ENCODE data around the gene LPIN1. TPM values are rescaled to one million over a fixed set of nuclear protein-coding genes. Genes with fewer than 3 reads are reported as not detected.

LPIN1 gene
- total RNA-seq, 2 experiments from 2014 or later: 115 to 128 TPM

- no peak overlapping the region for H3K27ac Mint-ChIP-seq
- ATAC-seq (ENCODE audit: poor library complexity): no peak
- no peaks in the 10 kb centered on the region for H3K4me1 ChIP-seq (ENCODE audit: insufficient read depth, low read length)
- no peak for DNase-seq
- ChIA-PET POLR2A (interaction anchor here (0.7 kb wide), 1 partner anchor 60 kb away, joined by 3 read pairs; no protein-coding TSS in a partner anchor), CTCF (no interaction called here)
- no peak overlapping the region for H3K4me3 Mint-ChIP-seq
- H3K36me3 ChIP-seq (ENCODE audit: insufficient read depth, low read length): peaks cover 90% of the 10 kb centered on the region
- no peaks in the 10 kb centered on the region for H3K9me3 Mint-ChIP-seq
- H3K27me3 Mint-ChIP-seq: no peaks in the 10 kb centered on the region
- no peaks in the 10 kb centered on the region for H3K4me1 Mint-ChIP-seq (ENCODE audit: low read depth)
- no peak overlapping the region for H3K27ac ChIP-seq (ENCODE audit: low read depth in 1 of 2, low read length in 2 of 2)
- peaks cover 99% of the 10 kb centered on the region for H3K36me3 Mint-ChIP-seq (ENCODE audit: low read depth)
- intact Hi-C loops (cut with DNase I, micrococcal nuclease): no loop called here
- H3K27me3 ChIP-seq (ENCODE audit: control insufficient read depth in 1 of 2, insufficient read depth in 2 of 2, low read length in 2 of 2): no peaks in the 10 kb centered on the region
- TF ChIP-seq CTCF (IDR thresholded peaks at IDR 0.05): no peak
- no peak overlapping the region for H3K4me3 ChIP-seq (ENCODE audit: low read length)
- H3K9me3 ChIP-seq (ENCODE audit: control insufficient read depth in 1 of 2, insufficient read depth in 1 of 2, low read length in 2 of 2): no peaks in the 10 kb centered on the region
Measured at GRCh38 chr2:11798701-11799435, 52.4 kb downstream of the LPIN1 start.

- Mint-ChIP-seq H3K4me1 (ENCODE audit: low read depth) (no peaks in the 10 kb centered on the region), H3K4me3 (no peak overlapping the region), H3K36me3 (ENCODE audit: low read depth) (peaks cover 99% of the 10 kb centered on the region), H3K27ac (no peak overlapping the region), H3K27me3 (no peaks in the 10 kb centered on the region), H3K9me3 (no peaks in the 10 kb centered on the region)
- Histone ChIP-seq H3K4me3 (ENCODE audit: low read length) (no peak overlapping the region), H3K27ac (ENCODE audit: low read depth in 1 of 2, low read length in 2 of 2) (no peak overlapping the region), H3K9me3 (ENCODE audit: control insufficient read depth in 1 of 2, insufficient read depth in 1 of 2, low read length in 2 of 2) (no peaks in the 10 kb centered on the region), H3K4me1 (ENCODE audit: insufficient read depth, low read length) (no peaks in the 10 kb centered on the region), H3K36me3 (ENCODE audit: insufficient read depth, low read length) (peaks cover 92% of the 10 kb centered on the region), H3K27me3 (ENCODE audit: control insufficient read depth in 1 of 2, insufficient read depth in 2 of 2, low read length in 2 of 2) (no peaks in the 10 kb centered on the region)
- ChIA-PET CTCF (no interaction called here), POLR2A (no interaction called here)
- no peak for TF ChIP-seq CTCF (IDR thresholded peaks at IDR 0.05)
- DNase-seq: no peak
- intact Hi-C loops (cut with DNase I, micrococcal nuclease): no loop called here
- no peak for ATAC-seq (ENCODE audit: poor library complexity)
Measured at GRCh38 chr2:11799826-11800225, 53.4 kb downstream of the LPIN1 start.

- no peak overlapping the region for H3K4me3 Mint-ChIP-seq
- ATAC-seq (ENCODE audit: poor library complexity) (no peak), DNase-seq (no peak)
- Histone ChIP-seq H3K4me3 (ENCODE audit: low read length) (no peak overlapping the region), H3K4me1 (ENCODE audit: insufficient read depth, low read length) (no peaks in the 10 kb centered on the region), H3K9me3 (ENCODE audit: control insufficient read depth in 1 of 2, insufficient read depth in 1 of 2, low read length in 2 of 2) (no peaks in the 10 kb centered on the region), H3K36me3 (ENCODE audit: insufficient read depth, low read length) (peaks cover 92% of the 10 kb centered on the region), H3K27me3 (ENCODE audit: control insufficient read depth in 1 of 2, insufficient read depth in 2 of 2, low read length in 2 of 2) (no peaks in the 10 kb centered on the region), H3K27ac (ENCODE audit: low read depth in 1 of 2, low read length in 2 of 2) (no peak overlapping the region)
- H3K4me1 Mint-ChIP-seq (ENCODE audit: low read depth): no peaks in the 10 kb centered on the region
- ChIA-PET CTCF (no interaction called here), POLR2A (no interaction called here)
- no peak overlapping the region for H3K27ac Mint-ChIP-seq
- H3K27me3 Mint-ChIP-seq: no peaks in the 10 kb centered on the region
- intact Hi-C loops (cut with DNase I, micrococcal nuclease): no loop called here
- peaks cover 99% of the 10 kb centered on the region for H3K36me3 Mint-ChIP-seq (ENCODE audit: low read depth)
- TF ChIP-seq CTCF (IDR thresholded peaks at IDR 0.05): no peak
- no peaks in the 10 kb centered on the region for H3K9me3 Mint-ChIP-seq
Measured at GRCh38 chr2:11802782-11803191, 56.4 kb downstream of the LPIN1 start.

Measured in CD4-positive, alpha-beta T cell (primary cell).